MM.1S (cell line): ENCODE results near the gene C13orf46.

ENCODE experiments used
- DNase-seq: peaks from one replicate; pipeline ENCODE4 v3.0.0-alpha.2; 2015
- H2AFZ ChIP-seq: fragments of 300-600 bp; sonication (generic); 2 replicates; pipeline ENCODE4 v1.6.0; 2016; ENCODE audit warnings: antibody characterized with exemption, low read length
- H3F3A ChIP-seq: fragments of 300-600 bp; sonication (generic); 2 replicates; pipeline ENCODE4 v1.6.1; 2016; ENCODE audit warnings: mild to moderate bottlenecking, antibody characterized with exemption, low read length, moderate library complexity, mixed read lengths; ENCODE audit not compliant: insufficient read depth
- H3K27ac ChIP-seq: fragments of 300-600 bp; sonication (generic); 2 replicates; pipeline ENCODE4 v1.5.1; 2016; ENCODE audit warnings: mild to moderate bottlenecking, low read length
- H3K27me3 ChIP-seq: fragments of 300-600 bp; sonication (generic); replicated peaks from 2 replicates; pipeline ENCODE4 v1.6.0; 2016; ENCODE audit warnings: low read length; ENCODE audit not compliant: insufficient read depth
- H3K36me3 ChIP-seq: fragments of 300-600 bp; sonication (generic); replicated peaks from 2 replicates; pipeline ENCODE4 v1.6.1; 2016; ENCODE audit warnings: mild to moderate bottlenecking, low read length, mixed read lengths; ENCODE audit not compliant: insufficient read depth
- H3K4me1 ChIP-seq: fragments of 300-600 bp; sonication (generic); 2 replicates; pipeline ENCODE4 v1.6.1; 2016; ENCODE audit warnings: low read length, mixed read lengths
- H3K4me2 ChIP-seq: fragments of 300-600 bp; sonication (generic); 2 replicates; pipeline ENCODE4 v1.6.0; 2016; ENCODE audit warnings: low read depth, low read length
- H3K4me3 ChIP-seq: fragments of 300-600 bp; sonication (generic); 2 replicates; pipeline ENCODE4 v1.5.1; 2016; ENCODE audit warnings: low read length, mixed read lengths
- H3K79me2 ChIP-seq: fragments of 300-600 bp; sonication (generic); 2 replicates; pipeline ENCODE4 v1.6.1; 2016; ENCODE audit warnings: mixed run types, low read length, mixed read lengths
- H3K9ac ChIP-seq: fragments of 300-600 bp; sonication (generic); 2 replicates; pipeline ENCODE4 v1.6.1; 2016; ENCODE audit warnings: low read length, mixed read lengths
- H3K9me2 ChIP-seq: fragments of 300-600 bp; sonication (generic); replicated peaks from 2 replicates; pipeline ENCODE4 v1.6.1; 2016; ENCODE audit warnings: mild to moderate bottlenecking, low read length, mixed read lengths; ENCODE audit not compliant: insufficient read depth
- H3K9me3 ChIP-seq: fragments of 300-600 bp; sonication (generic); replicated peaks from 2 replicates; pipeline ENCODE4 v1.6.1; 2016; ENCODE audit warnings: mild to moderate bottlenecking, low read length, mixed read lengths; ENCODE audit not compliant: insufficient read depth
- H4K20me1 ChIP-seq: fragments of 300-600 bp; sonication (generic); 2 replicates; pipeline ENCODE4 v1.6.1; 2016; ENCODE audit warnings: mild to moderate bottlenecking, low read length, moderate library complexity, mixed read lengths; ENCODE audit not compliant: insufficient read depth
- CTCF ChIP-seq: fragments of 300-600 bp; sonication (generic); IDR thresholded peaks from 2 replicates; pipeline ENCODE4 v1.5.1; 2016; ENCODE audit warnings: antibody characterized with exemption, low read length, mixed read lengths
- EZH2 ChIP-seq: fragments of 300-600 bp; sonication (generic); optimal IDR thresholded peaks from 2 replicates; pipeline ENCODE3; 2017; ENCODE audit warnings: low read depth, mild to moderate bottlenecking, antibody characterized with exemption, low read length, mixed read lengths
- EZH2phosphoT487 ChIP-seq: fragments of 300-600 bp; sonication (generic); IDR thresholded peaks from 2 replicates; pipeline ENCODE4 v1.6.1; 2018; ENCODE audit warnings: antibody characterized with exemption, low read length

The C13orf46 gene

DNA sequence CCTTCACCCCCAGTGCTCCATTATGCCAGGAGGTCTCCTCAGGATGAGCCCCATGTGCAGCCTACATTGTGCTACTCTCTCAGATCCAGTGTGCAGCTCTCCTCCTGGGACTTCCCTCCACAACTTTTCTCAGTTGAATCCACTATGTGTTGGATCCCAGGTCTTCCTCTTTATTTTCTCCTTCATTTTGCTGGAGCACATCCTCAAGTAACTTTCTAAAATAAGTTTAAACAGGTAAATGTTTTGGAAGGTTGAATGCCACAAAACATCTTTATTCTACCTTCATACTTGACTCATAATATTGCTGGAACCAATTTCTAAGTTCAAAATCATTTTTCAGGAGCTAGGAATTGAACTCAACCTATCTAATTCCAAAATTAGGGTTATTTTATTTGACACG is 52.1 kb downstream of the C13orf46 start:
- no peak overlapping the region for H3K9ac ChIP-seq
- no peak for TF ChIP-seq CTCF
- TF ChIP-seq EZH2: no peak
- no peaks in the 10 kb centered on the region for H4K20me1 ChIP-seq
- H3K9me3 ChIP-seq: no peaks in the 10 kb centered on the region
- H3K79me2 ChIP-seq: no peaks in the 10 kb centered on the region
- no peaks in the 10 kb centered on the region for H3K27me3 ChIP-seq
- H3K4me3 ChIP-seq: no peak overlapping the region
- H3F3A ChIP-seq: no peaks in the 10 kb centered on the region
- no peak overlapping the region for H3K4me2 ChIP-seq
- H3K4me1 ChIP-seq: no peaks in the 10 kb centered on the region
- no peak overlapping the region for H2AFZ ChIP-seq
- no peak for DNase-seq
- H3K36me3 ChIP-seq: no peaks in the 10 kb centered on the region
- no peak overlapping the region for H3K27ac ChIP-seq
- no peaks in the 10 kb centered on the region for H3K9me2 ChIP-seq

DNA sequence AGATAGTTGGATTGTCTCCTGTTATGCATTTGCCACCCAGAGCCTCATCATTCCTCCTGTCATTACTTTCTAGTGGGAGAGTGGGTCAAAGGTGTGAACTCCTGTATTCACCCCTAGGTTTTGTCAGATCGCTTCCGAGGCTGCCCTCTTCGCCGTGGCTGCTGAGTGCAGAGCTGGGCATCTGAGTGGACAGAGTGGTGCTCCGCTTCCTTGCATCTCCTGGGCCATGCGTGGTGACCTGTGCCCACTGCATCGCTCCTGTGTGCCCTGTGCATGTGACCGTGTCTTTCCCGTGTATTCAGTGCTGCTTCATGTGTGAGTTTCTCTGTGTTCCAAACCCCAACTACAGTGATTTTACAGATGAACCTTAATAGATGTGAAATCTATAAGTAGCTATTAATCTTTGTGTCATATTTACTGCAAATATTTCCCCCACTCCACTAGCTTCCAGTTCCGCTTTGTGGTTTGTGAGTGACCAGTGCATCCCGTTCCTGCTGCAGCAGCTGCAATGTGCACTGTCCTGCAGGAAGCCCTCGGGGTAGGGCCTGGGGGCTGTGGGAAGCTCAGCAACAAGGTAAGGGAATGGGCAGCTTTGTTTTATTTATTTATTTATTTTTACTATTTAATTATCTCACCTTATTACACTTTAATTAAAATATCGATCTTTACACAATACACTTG is 53.1 kb downstream of the C13orf46 start:
- no peaks in the 10 kb centered on the region for H3K27me3 ChIP-seq

GRCh38 chr13:113919761-113920559 is 53.9 kb downstream of the C13orf46 start:
- DNase-seq: no peak
- TF ChIP-seq CTCF (no peak), EZH2 (no peak), EZH2phosphoT487 (no peak)
- no peaks in the 10 kb centered on the region for H3K79me2 ChIP-seq
- no peak overlapping the region for H3K27ac ChIP-seq
- H3K9me2 ChIP-seq: no peaks in the 10 kb centered on the region
- H3K4me3 ChIP-seq: no peak overlapping the region
- H2AFZ ChIP-seq: no peak overlapping the region
- H3K4me1 ChIP-seq: no peaks in the 10 kb centered on the region
- no peaks in the 10 kb centered on the region for H3K36me3 ChIP-seq
- no peaks in the 10 kb centered on the region for H3K27me3 ChIP-seq
- H3K9me3 ChIP-seq: no peaks in the 10 kb centered on the region
- H4K20me1 ChIP-seq: no peaks in the 10 kb centered on the region
- no peak overlapping the region for H3K4me2 ChIP-seq
- H3F3A ChIP-seq: no peaks in the 10 kb centered on the region
- no peak overlapping the region for H3K9ac ChIP-seq

More for the DNA sequence above, 53.1 kb downstream of the C13orf46 start:
- DNase-seq: no peak
- H4K20me1 ChIP-seq: no peaks in the 10 kb centered on the region
- no peak for TF ChIP-seq EZH2phosphoT487
- no peak for TF ChIP-seq EZH2
- no peak for TF ChIP-seq CTCF
- H3K27ac ChIP-seq: no peak overlapping the region
- H3K9me2 ChIP-seq: no peaks in the 10 kb centered on the region
- no peaks in the 10 kb centered on the region for H3K9me3 ChIP-seq
- no peak overlapping the region for H3K4me2 ChIP-seq
- no peaks in the 10 kb centered on the region for H3F3A ChIP-seq
- no peak overlapping the region for H2AFZ ChIP-seq
- no peaks in the 10 kb centered on the region for H3K79me2 ChIP-seq
- no peaks in the 10 kb centered on the region for H3K4me1 ChIP-seq
- no peaks in the 10 kb centered on the region for H3K36me3 ChIP-seq
- no peak overlapping the region for H3K4me3 ChIP-seq
- H3K9ac ChIP-seq: no peak overlapping the region
